GM21367 (cell line): ENCODE measurements around the gene GTF2E1.

Source experiments
- ATAC-seq: cut with Tn5 transposase; IDR thresholded peaks from one replicate; pipeline ENCODE4 v1.9.1; 2021; ENCODE audit not compliant: unreplicated experiment

Gene GTF2E1

GRCh38 chr3:120796976-120797375 is 54.4 kb downstream of the GTF2E1 start:
- no peak for ATAC-seq

- no peak for ATAC-seq
Observed at GRCh38 chr3:120797857-120798256, 55.3 kb downstream of the GTF2E1 start.

- ATAC-seq, result no peak
Observed at GRCh38 chr3:120798346-120798745, 55.8 kb downstream of the GTF2E1 start.

- ATAC-seq, result no peak
Observed at GRCh38 chr3:120800625-120801024, 58.1 kb downstream of the GTF2E1 start.

GRCh38 chr3:120801484-120801883 is 58.9 kb downstream of the GTF2E1 start:
- ATAC-seq, result no peak

- ATAC-seq, result no peak
Observed at GRCh38 chr3:120802916-120803315, 60.4 kb downstream of the GTF2E1 start.

- no peak for ATAC-seq
Observed at GRCh38 chr3:120816728-120817127, 74.2 kb downstream of the GTF2E1 start.

GRCh38 chr3:120820748-120821147 is 78.2 kb downstream of the GTF2E1 start:
- ATAC-seq, result no peak

GRCh38 chr3:120821426-120821825 is 78.9 kb downstream of the GTF2E1 start:
- no peak for ATAC-seq

- ATAC-seq, result no peak
Observed at GRCh38 chr3:120823156-120823555, 80.6 kb downstream of the GTF2E1 start.

GRCh38 chr3:120824613-120825012 is 82.1 kb downstream of the GTF2E1 start:
- ATAC-seq, result no peak

GRCh38 chr3:120828796-120829195 is 86.3 kb downstream of the GTF2E1 start:
- ATAC-seq, result no peak

GRCh38 chr3:120831066-120831465 is 88.5 kb downstream of the GTF2E1 start:
- ATAC-seq, result no peak
